Astrocyte (in vitro differentiated cells and primary cell): Measurements from ENCODE around the gene TMPO. TPM values are rescaled to one million over a fixed set of nuclear protein-coding genes. Genes with fewer than 3 reads are reported as not detected.

Source experiments
- DNase-seq: peaks from one replicate; pipeline ENCODE4 v3.0.0-alpha.2; 2010; ENCODE audit warnings: low read depth
- FAIRE-seq: peaks from 2 replicates; lab custom pipeline; 2011; peaks lifted over from hg19 to GRCh38; lab: Jason Lieb, UNC
- H2AFZ ChIP-seq: 2 replicates; pipeline ENCODE4 v1.6.0; 2012; ENCODE audit warnings: low read depth, low read length, inconsistent platforms
- H3K27ac ChIP-seq: 2 replicates; pipeline ENCODE4 v1.5.1; 2011; ENCODE audit warnings: low read depth, low read length, inconsistent platforms
- H3K27me3 ChIP-seq: 2 replicates; pipeline ENCODE4 v1.6.0; 2011; ENCODE audit warnings: low read length, inconsistent platforms; ENCODE audit not compliant: insufficient read depth
- H3K36me3 ChIP-seq: 2 replicates; pipeline ENCODE4 v1.5.1; 2011; ENCODE audit warnings: low read length, inconsistent platforms; ENCODE audit not compliant: insufficient read depth
- H3K4me1 ChIP-seq: 2 replicates; pipeline ENCODE4 v1.5.1; 2011; ENCODE audit warnings: low read length, inconsistent platforms; ENCODE audit not compliant: insufficient read depth
- H3K4me2 ChIP-seq: 2 replicates; pipeline ENCODE4 v1.6.0; 2012; ENCODE audit warnings: low read length, inconsistent platforms
- H3K4me3 ChIP-seq: 2 replicates; pipeline ENCODE4 v1.5.1; 2011; ENCODE audit warnings: low read depth, mild to moderate bottlenecking, low read length, inconsistent platforms; ENCODE audit not compliant: insufficient read depth
- H3K79me2 ChIP-seq: 2 replicates; pipeline ENCODE4 v1.6.0; 2012; ENCODE audit warnings: mild to moderate bottlenecking, low read length, inconsistent platforms; ENCODE audit not compliant: insufficient read depth
- H3K9ac ChIP-seq: 2 replicates; pipeline ENCODE4 v1.6.0; 2012; ENCODE audit warnings: mild to moderate bottlenecking, low read length, inconsistent platforms
- H3K9me3 ChIP-seq: 2 replicates; pipeline ENCODE4 v1.5.1; 2012; ENCODE audit warnings: low read depth, mild to moderate bottlenecking, low read length, inconsistent platforms; ENCODE audit not compliant: insufficient read depth
- H4K20me1 ChIP-seq: 2 replicates; pipeline ENCODE4 v1.6.0; 2012; ENCODE audit warnings: low read length, inconsistent platforms; ENCODE audit not compliant: insufficient read depth
- H3K27ac Mint-ChIP-seq: one replicate; pipeline ENCODE4 v1.8.0; 2021; ENCODE audit warnings: mild to moderate bottlenecking, mixed read lengths; ENCODE audit not compliant: unreplicated experiment
- H3K27me3 Mint-ChIP-seq: one replicate; pipeline ENCODE4 v1.8.0; 2021; ENCODE audit warnings: low read depth, mixed read lengths; ENCODE audit not compliant: unreplicated experiment
- H3K36me3 Mint-ChIP-seq: one replicate; pipeline ENCODE4 v1.8.0; 2021; ENCODE audit warnings: low read depth, mixed read lengths; ENCODE audit not compliant: unreplicated experiment
- H3K4me1 Mint-ChIP-seq: one replicate; pipeline ENCODE4 v1.8.0; 2021; ENCODE audit warnings: low read depth, mixed read lengths; ENCODE audit not compliant: unreplicated experiment
- H3K4me3 Mint-ChIP-seq: one replicate; pipeline ENCODE4 v1.8.0; 2021; ENCODE audit warnings: mild to moderate bottlenecking, moderate library complexity, mixed read lengths; ENCODE audit not compliant: unreplicated experiment
- H3K9me3 Mint-ChIP-seq: one replicate; pipeline ENCODE4 v1.8.0; 2021; ENCODE audit warnings: mild to moderate bottlenecking, mixed read lengths; ENCODE audit not compliant: unreplicated experiment
- CTCF ChIP-seq: IDR thresholded peaks from 2 replicates; pipeline ENCODE4 v1.5.1; 2011; ENCODE audit warnings: low read depth, mild to moderate bottlenecking, inconsistent platforms, low read length, moderate library complexity; ENCODE audit not compliant: insufficient read depth
- EZH2 ChIP-seq: IDR thresholded peaks from 2 replicates; pipeline ENCODE4 v1.6.1; 2012; ENCODE audit warnings: mild to moderate bottlenecking, low read length, inconsistent platforms; ENCODE audit not compliant: insufficient read depth
- total RNA-seq: library from RNA; stranded (reverse); gene quantifications from 2 replicates; pipeline ENCODE4 v1.2.1, GENCODE V29; 2021

The TMPO gene
- total RNA-seq, 1 donor from 2014 or later: 39.2 TPM

GRCh38 chr12:98559666-98560065 is 44.3 kb downstream of the TMPO start:
- H4K20me1 ChIP-seq: no peaks in the 10 kb centered on the region
- H3K27me3 ChIP-seq: no peaks in the 10 kb centered on the region
- FAIRE-seq (no peak), DNase-seq (no peak)
- H2AFZ ChIP-seq: no peak overlapping the region
- no peak overlapping the region for H3K27ac ChIP-seq
- no peaks in the 10 kb centered on the region for H3K27me3 Mint-ChIP-seq
- no peaks in the 10 kb centered on the region for H3K4me1 Mint-ChIP-seq
- H3K4me3 ChIP-seq: no peak overlapping the region
- no peak overlapping the region for H3K27ac Mint-ChIP-seq
- no peak overlapping the region for H3K9ac ChIP-seq
- H3K4me2 ChIP-seq: no peak overlapping the region
- TF ChIP-seq EZH2 (no peak), CTCF (no peak)
- no peaks in the 10 kb centered on the region for H3K9me3 ChIP-seq
- no peaks in the 10 kb centered on the region for H3K79me2 ChIP-seq
- H3K9me3 Mint-ChIP-seq: peaks cover 2% of the 10 kb centered on the region
- H3K4me3 Mint-ChIP-seq: no peak overlapping the region
- no peaks in the 10 kb centered on the region for H3K36me3 Mint-ChIP-seq
- no peaks in the 10 kb centered on the region for H3K4me1 ChIP-seq
- H3K36me3 ChIP-seq: no peaks in the 10 kb centered on the region

GRCh38 chr12:98561846-98562245 is 46.5 kb downstream of the TMPO start:
- Histone ChIP-seq H3K4me1 (no peaks in the 10 kb centered on the region), H3K27ac (no peak overlapping the region), H2AFZ (no peak overlapping the region), H3K9me3 (no peaks in the 10 kb centered on the region), H3K36me3 (no peaks in the 10 kb centered on the region), H3K4me3 (no peak overlapping the region), H3K4me2 (no peak overlapping the region), H3K27me3 (no peaks in the 10 kb centered on the region), H3K79me2 (no peaks in the 10 kb centered on the region), H3K9ac (no peak overlapping the region), H4K20me1 (no peaks in the 10 kb centered on the region)
- Mint-ChIP-seq H3K27ac (no peak overlapping the region), H3K4me1 (no peaks in the 10 kb centered on the region), H3K4me3 (no peak overlapping the region), H3K9me3 (peaks cover 2% of the 10 kb centered on the region), H3K27me3 (no peaks in the 10 kb centered on the region), H3K36me3 (no peaks in the 10 kb centered on the region)
- FAIRE-seq (no peak), DNase-seq (no peak)
- TF ChIP-seq CTCF: no peak
- TF ChIP-seq EZH2: no peak

GRCh38 chr12:98572010-98572409 is 56.6 kb downstream of the TMPO start:
- Mint-ChIP-seq H3K4me1 (no peaks in the 10 kb centered on the region), H3K27ac (no peak overlapping the region), H3K4me3 (no peak overlapping the region), H3K36me3 (peaks cover 3% of the 10 kb centered on the region), H3K27me3 (no peaks in the 10 kb centered on the region), H3K9me3 (no peaks in the 10 kb centered on the region)
- no peaks in the 10 kb centered on the region for H3K9me3 ChIP-seq
- no peak overlapping the region for H3K9ac ChIP-seq
- no peaks in the 10 kb centered on the region for H3K4me1 ChIP-seq
- H3K27me3 ChIP-seq: no peaks in the 10 kb centered on the region
- H3K27ac ChIP-seq: no peak overlapping the region
- H3K79me2 ChIP-seq: no peaks in the 10 kb centered on the region
- DNase-seq (no peak), FAIRE-seq (no peak)
- H4K20me1 ChIP-seq: no peaks in the 10 kb centered on the region
- no peak overlapping the region for H2AFZ ChIP-seq
- TF ChIP-seq CTCF: peak; percentile 31
- no peak for TF ChIP-seq EZH2
- no peak overlapping the region for H3K4me2 ChIP-seq
- H3K4me3 ChIP-seq: no peak overlapping the region
- H3K36me3 ChIP-seq: no peaks in the 10 kb centered on the region
